ENCODE measurements around the gene SH3BGR.

DNA sequence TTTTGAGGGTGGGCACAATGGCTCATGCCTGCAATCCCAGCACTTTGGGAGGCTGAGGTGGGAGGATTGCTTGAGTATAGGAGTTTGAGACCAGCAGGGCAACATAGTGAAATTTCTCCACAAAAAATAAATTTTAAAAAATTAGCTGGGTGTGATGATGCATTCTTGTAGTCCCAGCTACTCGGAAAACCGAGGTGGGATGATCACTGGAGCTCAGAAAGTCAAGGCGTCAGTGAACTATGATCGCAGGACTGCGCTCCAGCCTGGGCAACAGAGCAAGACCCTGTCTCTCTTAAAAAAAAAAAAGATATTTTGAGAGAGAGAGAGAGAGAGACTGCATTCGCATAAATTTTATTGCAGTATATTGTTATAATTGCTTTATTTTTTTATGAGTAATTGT lies 85.1 kb downstream of the SH3BGR start:
- TF ChIP-seq, protein P1, sequence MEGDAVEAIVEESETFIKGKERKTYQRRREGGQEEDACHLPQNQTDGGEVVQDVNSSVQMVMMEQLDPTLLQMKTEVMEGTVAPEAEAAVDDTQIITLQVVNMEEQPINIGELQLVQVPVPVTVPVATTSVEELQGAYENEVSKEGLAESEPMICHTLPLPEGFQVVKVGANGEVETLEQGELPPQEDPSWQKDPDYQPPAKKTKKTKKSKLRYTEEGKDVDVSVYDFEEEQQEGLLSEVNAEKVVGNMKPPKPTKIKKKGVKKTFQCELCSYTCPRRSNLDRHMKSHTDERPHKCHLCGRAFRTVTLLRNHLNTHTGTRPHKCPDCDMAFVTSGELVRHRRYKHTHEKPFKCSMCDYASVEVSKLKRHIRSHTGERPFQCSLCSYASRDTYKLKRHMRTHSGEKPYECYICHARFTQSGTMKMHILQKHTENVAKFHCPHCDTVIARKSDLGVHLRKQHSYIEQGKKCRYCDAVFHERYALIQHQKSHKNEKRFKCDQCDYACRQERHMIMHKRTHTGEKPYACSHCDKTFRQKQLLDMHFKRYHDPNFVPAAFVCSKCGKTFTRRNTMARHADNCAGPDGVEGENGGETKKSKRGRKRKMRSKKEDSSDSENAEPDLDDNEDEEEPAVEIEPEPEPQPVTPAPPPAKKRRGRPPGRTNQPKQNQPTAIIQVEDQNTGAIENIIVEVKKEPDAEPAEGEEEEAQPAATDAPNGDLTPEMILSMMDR (IDR thresholded peaks at IDR 0.05), result no peak
- TF ChIP-seq POLR2AphosphoS5 (IDR thresholded peaks at IDR 0.05), result no peak
- TF ChIP-seq POLR2A (IDR thresholded peaks at IDR 0.05), result no peak
- TF ChIP-seq EP300 (IDR thresholded peaks at IDR 0.05), result no peak

Measured in upper lobe of left lung (tissue), 4 donors.